ENCODE data around the gene ANTXR2. TPM values are rescaled to one million over a fixed set of nuclear protein-coding genes. Genes with fewer than 3 reads are reported as not detected.
A peak's percentile ranks its signal among the peaks of the same experiment; 100 is the strongest.

ANTXR2 gene
- total RNA-seq, 2 donors from 2014 or later: 38.6 to 60.1 TPM

- H3K27me3 Mint-ChIP-seq: no peaks in the 10 kb centered on the region
- no peak overlapping the region for H3K27ac Mint-ChIP-seq
- no peak overlapping the region for H3K4me3 Mint-ChIP-seq
- DNase-seq (ENCODE audit: low spot score) (no peak), ATAC-seq (no peak)
- H3K4me1 Mint-ChIP-seq (ENCODE audit: low read depth in 2 of 2): peaks cover 0 to 3% of the 10 kb centered on the region in 2 donors
- peaks cover 18% of the 10 kb centered on the region for H3K36me3 Mint-ChIP-seq
- H3K9me3 Mint-ChIP-seq: no peaks in the 10 kb centered on the region
These were observed 27.2 kb downstream of the ANTXR2 start for GRCh38 chr4:80045786-80046185.

GRCh38 chr4:80043541-80043940 is 29.5 kb downstream of the ANTXR2 start:
- H3K27ac Mint-ChIP-seq: no peak overlapping the region
- no peak overlapping the region for H3K4me3 Mint-ChIP-seq
- ATAC-seq (no peak), DNase-seq (ENCODE audit: low spot score) (no peak)
- peaks cover 0 to 5% of the 10 kb centered on the region in 2 donors for H3K4me1 Mint-ChIP-seq (ENCODE audit: low read depth in 2 of 2)
- no peaks in the 10 kb centered on the region for H3K27me3 Mint-ChIP-seq
- peaks cover 17% of the 10 kb centered on the region for H3K36me3 Mint-ChIP-seq
- H3K9me3 Mint-ChIP-seq: no peaks in the 10 kb centered on the region

- Mint-ChIP-seq H3K36me3 (peaks cover 17% of the 10 kb centered on the region), H3K4me3 (no peak overlapping the region), H3K27me3 (no peaks in the 10 kb centered on the region), H3K9me3 (no peaks in the 10 kb centered on the region), H3K4me1 (ENCODE audit: low read depth in 2 of 2) (peaks cover 0 to 5% of the 10 kb centered on the region in 2 donors), H3K27ac (peak overlapping the region in 1 of 2 donors; percentile 70)
- ATAC-seq (no peak), DNase-seq (ENCODE audit: low spot score) (no peak)
These were observed 30.2 kb downstream of the ANTXR2 start for GRCh38 chr4:80042821-80043220.

GRCh38 chr4:80037864-80038263 is 35.2 kb downstream of the ANTXR2 start:
- Mint-ChIP-seq H3K27ac (peak overlapping the region; percentile 79 to 89), H3K4me3 (no peak overlapping the region), H3K4me1 (ENCODE audit: low read depth in 2 of 2) (peaks cover 14 to 25% of the 10 kb centered on the region in 2 donors), H3K9me3 (no peaks in the 10 kb centered on the region), H3K27me3 (no peaks in the 10 kb centered on the region), H3K36me3 (peaks cover 26% of the 10 kb centered on the region)
- DNase-seq (ENCODE audit: low spot score) (no peak), ATAC-seq (no peak)

- peaks cover 29% of the 10 kb centered on the region for H3K36me3 Mint-ChIP-seq
These were observed 35.9 kb downstream of the ANTXR2 start for GRCh38 chr4:80036949-80037685.

GRCh38 chr4:80036306-80036705 is 36.7 kb downstream of the ANTXR2 start:
- Mint-ChIP-seq H3K9me3 (no peaks in the 10 kb centered on the region), H3K4me3 (no peak overlapping the region), H3K4me1 (ENCODE audit: low read depth in 2 of 2) (peaks cover 14 to 28% of the 10 kb centered on the region in 2 donors), H3K27ac (peak overlapping the region; percentile 79 to 89), H3K36me3 (peaks cover 29% of the 10 kb centered on the region), H3K27me3 (no peaks in the 10 kb centered on the region)
- DNase-seq (ENCODE audit: low spot score) (no peak), ATAC-seq (no peak)

More at GRCh38 chr4:80036949-80037685, 35.9 kb downstream of the ANTXR2 start:
- no peak for DNase-seq (ENCODE audit: low spot score)
- no peak for ATAC-seq
- Mint-ChIP-seq H3K27ac (peak overlapping the region; percentile 79 to 89), H3K4me1 (ENCODE audit: low read depth in 2 of 2) (peaks cover 14 to 28% of the 10 kb centered on the region in 2 donors), H3K27me3 (no peaks in the 10 kb centered on the region), H3K4me3 (peak overlapping the region; percentile 86), H3K9me3 (no peaks in the 10 kb centered on the region)

GRCh38 chr4:80035336-80035735 is 37.7 kb downstream of the ANTXR2 start:
- Mint-ChIP-seq H3K36me3 (peaks cover 29% of the 10 kb centered on the region), H3K4me3 (peak overlapping the region; percentile 23), H3K27me3 (no peaks in the 10 kb centered on the region), H3K4me1 (ENCODE audit: low read depth in 2 of 2) (peaks cover 14 to 28% of the 10 kb centered on the region in 2 donors), H3K9me3 (no peaks in the 10 kb centered on the region), H3K27ac (peak overlapping the region; percentile 64 to 79)
- ATAC-seq (peak; percentile 62 to 82), DNase-seq (ENCODE audit: low spot score) (peak; percentile 66)

- H3K4me1 Mint-ChIP-seq (ENCODE audit: low read depth in 2 of 2): peaks cover 12 to 28% of the 10 kb centered on the region in 2 donors
- H3K27ac Mint-ChIP-seq: no peak overlapping the region
- H3K27me3 Mint-ChIP-seq: no peaks in the 10 kb centered on the region
- ATAC-seq (no peak), DNase-seq (ENCODE audit: low spot score) (no peak)
- peaks cover 17% of the 10 kb centered on the region for H3K36me3 Mint-ChIP-seq
- H3K4me3 Mint-ChIP-seq: no peak overlapping the region
- no peaks in the 10 kb centered on the region for H3K9me3 Mint-ChIP-seq
These were observed 39.4 kb downstream of the ANTXR2 start for GRCh38 chr4:80033581-80033980.

- Mint-ChIP-seq H3K36me3 (peaks cover 15% of the 10 kb centered on the region), H3K4me3 (no peak overlapping the region)
- no peak for ATAC-seq
These were observed 43.7 kb downstream of the ANTXR2 start for GRCh38 chr4:80029364-80029763.

GRCh38 chr4:80027611-80028010 is 45.4 kb downstream of the ANTXR2 start:
- H3K4me3 Mint-ChIP-seq: no peak overlapping the region
- H3K4me1 Mint-ChIP-seq (ENCODE audit: low read depth in 2 of 2): peaks cover 0 to 7% of the 10 kb centered on the region in 2 donors
- ATAC-seq (no peak), DNase-seq (ENCODE audit: low spot score) (no peak)
- peaks cover 16% of the 10 kb centered on the region for H3K36me3 Mint-ChIP-seq
- no peaks in the 10 kb centered on the region for H3K9me3 Mint-ChIP-seq
- H3K27me3 Mint-ChIP-seq: no peaks in the 10 kb centered on the region
- H3K27ac Mint-ChIP-seq: no peak overlapping the region

More at GRCh38 chr4:80029364-80029763, 43.7 kb downstream of the ANTXR2 start:
- Mint-ChIP-seq H3K9me3 (no peaks in the 10 kb centered on the region), H3K27me3 (no peaks in the 10 kb centered on the region), H3K27ac (no peak overlapping the region), H3K4me1 (ENCODE audit: low read depth in 2 of 2) (peaks cover 0 to 3% of the 10 kb centered on the region in 2 donors)
- DNase-seq (ENCODE audit: low spot score): no peak

GRCh38 chr4:80026100-80026499 is 46.9 kb downstream of the ANTXR2 start:
- ATAC-seq: no peak
- H3K4me3 Mint-ChIP-seq: no peak overlapping the region
- H3K27ac Mint-ChIP-seq: no peak overlapping the region
- no peak for DNase-seq (ENCODE audit: low spot score)
- H3K4me1 Mint-ChIP-seq (ENCODE audit: low read depth in 2 of 2): peaks cover 5 to 11% of the 10 kb centered on the region in 2 donors
- no peaks in the 10 kb centered on the region for H3K27me3 Mint-ChIP-seq
- H3K36me3 Mint-ChIP-seq: peaks cover 22% of the 10 kb centered on the region
- no peaks in the 10 kb centered on the region for H3K9me3 Mint-ChIP-seq

GRCh38 chr4:80024335-80024734 is 48.7 kb downstream of the ANTXR2 start:
- peak overlapping the region in 1 of 2 donors; percentile 30 for H3K27ac Mint-ChIP-seq
- H3K4me3 Mint-ChIP-seq: no peak overlapping the region
- H3K27me3 Mint-ChIP-seq: no peaks in the 10 kb centered on the region
- DNase-seq (ENCODE audit: low spot score) (no peak), ATAC-seq (no peak)
- H3K9me3 Mint-ChIP-seq: no peaks in the 10 kb centered on the region
- H3K36me3 Mint-ChIP-seq: peaks cover 22% of the 10 kb centered on the region
- H3K4me1 Mint-ChIP-seq (ENCODE audit: low read depth in 2 of 2): peaks cover 5 to 11% of the 10 kb centered on the region in 2 donors

- Mint-ChIP-seq H3K4me3 (no peak overlapping the region), H3K36me3 (peaks cover 22% of the 10 kb centered on the region), H3K9me3 (no peaks in the 10 kb centered on the region), H3K4me1 (ENCODE audit: low read depth in 2 of 2) (peaks cover 5 to 13% of the 10 kb centered on the region in 2 donors), H3K27me3 (no peaks in the 10 kb centered on the region), H3K27ac (no peak overlapping the region)
- ATAC-seq (no peak), DNase-seq (ENCODE audit: low spot score) (no peak)
These were observed 50.7 kb downstream of the ANTXR2 start for GRCh38 chr4:80022282-80022681.

- peak; percentile 93 to 96 for ATAC-seq
- no peaks in the 10 kb centered on the region for H3K27me3 Mint-ChIP-seq
- H3K27ac Mint-ChIP-seq: no peak overlapping the region
- H3K4me3 Mint-ChIP-seq: no peak overlapping the region
- no peak for DNase-seq (ENCODE audit: low spot score)
- H3K4me1 Mint-ChIP-seq (ENCODE audit: low read depth in 2 of 2): peaks cover 9 to 11% of the 10 kb centered on the region in 2 donors
- peaks cover 11% of the 10 kb centered on the region for H3K36me3 Mint-ChIP-seq
- no peaks in the 10 kb centered on the region for H3K9me3 Mint-ChIP-seq
These were observed 55.7 kb downstream of the ANTXR2 start for GRCh38 chr4:80017125-80017854.
